Prostate gland (tissue), 2 donors: ENCODE data around the gene BDNF.

Experiments used
- CTCF ChIP-seq, 4 experiments: fragments of 200-600 bp in 2 of 4; fragments of 450-650 bp in 2 of 4; sonication (generic) in 2 of 4; IDR thresholded peaks; 1 replicate in 3 of 4; 2 replicates in 1 of 4; pipeline ENCODE4 v1.5.1; 2016 to 2019; ENCODE audit warnings: antibody characterized with exemption in 4 of 4, mild to moderate bottlenecking in 2 of 4, moderate library complexity in 2 of 4
- POLR2A ChIP-seq: fragments of 450-650 bp; IDR thresholded peaks from one replicate; pipeline ENCODE4 v1.6.1; 2016; ENCODE audit warnings: antibody characterized with exemption, mild to moderate bottlenecking

- TF ChIP-seq POLR2A (no peak), CTCF (IDR thresholded peaks at IDR 0.05) (no peak)
Measured at GRCh38 chr11:27651711-27652110, 48.5 kb downstream of the BDNF start.
